ENCODE measurements around the gene KCNG4. TPM values are rescaled to one million over a fixed set of nuclear protein-coding genes. Genes with fewer than 3 reads are reported as not detected.

KCNG4 gene
- total and polyA plus RNA-seq, 4 donors, result not detected

GRCh38 chr16:84245956-84246678 lies 6.3 kb upstream of the KCNG4 start:
- DNase-seq (ENCODE audit: low spot score), result no peak
- no peak for TF ChIP-seq HNF4A (conservative IDR thresholded peaks at IDR 0.05)
- TF ChIP-seq RAD21 (IDR thresholded peaks at IDR 0.05), result no peak
- no peak for TF ChIP-seq JUND (IDR thresholded peaks at IDR 0.05)
- no peak for TF ChIP-seq ZBTB33 (IDR thresholded peaks at IDR 0.05)
- no peak for TF ChIP-seq ATF3 (IDR thresholded peaks at IDR 0.05)
- TF ChIP-seq FOXA2 (IDR thresholded peaks at IDR 0.05), result no peak
- TF ChIP-seq NR2F2 (IDR thresholded peaks at IDR 0.05), result no peak
- no peak for TF ChIP-seq RXRA (IDR thresholded peaks at IDR 0.05)
- TF ChIP-seq EGR1 (IDR thresholded peaks at IDR 0.05; ENCODE audit: low read depth in 2 of 2), result no peak
- no peak for TF ChIP-seq HNF4G (IDR thresholded peaks at IDR 0.05)
- TF ChIP-seq REST (IDR thresholded peaks at IDR 0.05), result no peak
- no peak for TF ChIP-seq MAX (IDR thresholded peaks at IDR 0.05)
- TF ChIP-seq YY1 (IDR thresholded peaks at IDR 0.05), result no peak
- Histone ChIP-seq H3K27me3 (ENCODE audit: control insufficient read depth in 4 of 4, insufficient read depth in 4 of 4, low read length in 3 of 4) (peaks cover 0 to 2% (median 0%) of the 10 kb centered on the region in 4 donors), H3K9me3 (ENCODE audit: control insufficient read depth in 4 of 4, low read length in 3 of 4) (peaks cover 0 to 2% (median 0%) of the 10 kb centered on the region in 4 donors), H3K36me3 (ENCODE audit: control insufficient read depth in 4 of 4, insufficient read depth in 3 of 4, low read depth in 1 of 4, low read length in 3 of 4) (no peaks in the 10 kb centered on the region), H3K9ac (ENCODE audit: low read depth in 1 of 2, low read length in 2 of 2) (no peak overlapping the region), H3K4me1 (ENCODE audit: control insufficient read depth in 4 of 4, insufficient read depth in 4 of 4, low read length in 3 of 4) (no peaks in the 10 kb centered on the region), H3K4me3 (ENCODE audit: low read depth in 1 of 3, low read length in 3 of 3) (no peak overlapping the region), H3K27ac (ENCODE audit: low read depth in 1 of 2, low read length in 2 of 2) (no peak overlapping the region)
- 85% methylated on average over 10 of the region's 10 CpGs for WGBS

- H3K27me3 ChIP-seq (ENCODE audit: control insufficient read depth in 4 of 4, insufficient read depth in 4 of 4, low read length in 3 of 4), result peaks cover 0 to 2% (median 0%) of the 10 kb centered on the region in 4 donors
- peaks cover 0 to 2% (median 0%) of the 10 kb centered on the region in 4 donors for H3K9me3 ChIP-seq (ENCODE audit: control insufficient read depth in 4 of 4, low read length in 3 of 4)
- WGBS, result 98% methylated on average over 2 of the region's 2 CpGs
- no peak overlapping the region for H3K27ac ChIP-seq (ENCODE audit: low read depth in 1 of 2, low read length in 2 of 2)
- no peak overlapping the region for H3K4me3 ChIP-seq (ENCODE audit: low read depth in 1 of 3, low read length in 3 of 3)
- no peaks in the 10 kb centered on the region for H3K4me1 ChIP-seq (ENCODE audit: control insufficient read depth in 4 of 4, insufficient read depth in 4 of 4, low read length in 3 of 4)
- no peaks in the 10 kb centered on the region for H3K36me3 ChIP-seq (ENCODE audit: control insufficient read depth in 4 of 4, insufficient read depth in 3 of 4, low read depth in 1 of 4, low read length in 3 of 4)
- DNase-seq (ENCODE audit: low spot score), result no peak
- no peak for TF ChIP-seq REST (IDR thresholded peaks at IDR 0.05)
- TF ChIP-seq GABPA (IDR thresholded peaks at IDR 0.05 in 1 of 2, conservative IDR thresholded peaks at IDR 0.05 in 1 of 2), result no peak
- no peak for TF ChIP-seq FOXA2 (IDR thresholded peaks at IDR 0.05)
- TF ChIP-seq TAF1 (conservative IDR thresholded peaks at IDR 0.05), result no peak
- no peak for TF ChIP-seq RAD21 (IDR thresholded peaks at IDR 0.05)
- no peak for TF ChIP-seq RXRA (IDR thresholded peaks at IDR 0.05)
- TF ChIP-seq CTCF (IDR thresholded peaks at IDR 0.05; ENCODE audit: low read depth, low read length, missing input control), result no peak
- TF ChIP-seq ATF3 (IDR thresholded peaks at IDR 0.05), result no peak
- no peak for TF ChIP-seq YY1 (IDR thresholded peaks at IDR 0.05)
- no peak for TF ChIP-seq SP1 (IDR thresholded peaks at IDR 0.05)
- no peak for TF ChIP-seq NR2F2 (IDR thresholded peaks at IDR 0.05)
- H3K9ac ChIP-seq (ENCODE audit: low read depth in 1 of 2, low read length in 2 of 2), result no peak overlapping the region
Measured at GRCh38 chr16:84244728-84245127, 4.9 kb upstream of the KCNG4 start.

Data from liver (tissue), 9 donors.